ENCODE data around the gene DTX3.

DNA sequence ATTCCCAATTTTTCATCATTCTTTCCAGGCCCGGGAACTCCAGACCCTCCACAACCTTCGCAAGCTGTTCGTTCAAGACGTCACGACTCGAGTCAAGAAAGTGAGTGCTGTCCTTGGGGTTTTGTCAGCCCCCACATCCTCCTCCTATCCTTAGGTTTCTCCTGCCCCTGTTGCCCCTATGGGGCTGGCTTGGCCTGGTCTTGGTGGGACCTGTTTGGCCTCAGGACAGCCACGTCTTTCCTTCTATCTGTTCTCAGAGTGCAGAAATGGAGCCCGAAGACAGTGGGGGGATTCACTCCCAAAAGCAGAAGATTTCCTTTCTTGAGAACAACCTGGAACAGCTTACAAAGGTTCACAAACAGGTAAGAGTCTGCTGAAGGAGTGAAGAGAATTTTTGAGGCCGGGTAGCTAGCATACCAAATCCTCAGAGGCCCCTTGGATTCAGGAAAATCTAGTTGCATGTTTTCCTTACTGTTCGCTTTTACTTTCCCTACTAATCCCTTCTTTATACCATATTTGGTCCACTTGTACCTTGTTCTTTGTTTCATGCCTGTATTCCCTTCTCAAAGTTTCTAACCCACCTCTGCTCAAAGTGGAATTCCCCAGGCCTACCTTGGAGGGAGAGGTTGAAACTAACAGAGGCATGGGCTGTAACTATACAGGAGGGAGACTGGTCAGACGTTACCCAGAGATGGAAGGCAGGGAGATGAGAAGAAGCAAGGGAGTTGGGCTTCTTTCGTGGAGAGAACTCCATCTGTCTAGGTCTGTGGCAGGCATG is 26.5 kb upstream of the DTX3 start:
- TF ChIP-seq, protein P1, sequence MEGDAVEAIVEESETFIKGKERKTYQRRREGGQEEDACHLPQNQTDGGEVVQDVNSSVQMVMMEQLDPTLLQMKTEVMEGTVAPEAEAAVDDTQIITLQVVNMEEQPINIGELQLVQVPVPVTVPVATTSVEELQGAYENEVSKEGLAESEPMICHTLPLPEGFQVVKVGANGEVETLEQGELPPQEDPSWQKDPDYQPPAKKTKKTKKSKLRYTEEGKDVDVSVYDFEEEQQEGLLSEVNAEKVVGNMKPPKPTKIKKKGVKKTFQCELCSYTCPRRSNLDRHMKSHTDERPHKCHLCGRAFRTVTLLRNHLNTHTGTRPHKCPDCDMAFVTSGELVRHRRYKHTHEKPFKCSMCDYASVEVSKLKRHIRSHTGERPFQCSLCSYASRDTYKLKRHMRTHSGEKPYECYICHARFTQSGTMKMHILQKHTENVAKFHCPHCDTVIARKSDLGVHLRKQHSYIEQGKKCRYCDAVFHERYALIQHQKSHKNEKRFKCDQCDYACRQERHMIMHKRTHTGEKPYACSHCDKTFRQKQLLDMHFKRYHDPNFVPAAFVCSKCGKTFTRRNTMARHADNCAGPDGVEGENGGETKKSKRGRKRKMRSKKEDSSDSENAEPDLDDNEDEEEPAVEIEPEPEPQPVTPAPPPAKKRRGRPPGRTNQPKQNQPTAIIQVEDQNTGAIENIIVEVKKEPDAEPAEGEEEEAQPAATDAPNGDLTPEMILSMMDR (IDR thresholded peaks at IDR 0.05) = no peak
- TF ChIP-seq POLR2A (IDR thresholded peaks at IDR 0.05) (no peak), POLR2AphosphoS5 (IDR thresholded peaks at IDR 0.05) (no peak)

Measured in breast epithelium (tissue), 3 donors.